DMS114 treated with DMSO at 0.1 percent for 48 hours (cell line): ENCODE measurements around the gene LMNTD1.
"Not testable (repeated sequence)": the region's sequence is repeated elsewhere in the genome, so short reads cannot be mapped to it uniquely, and the experiment has no call there.

Source experiments
- DNase-seq: peaks from one replicate; lab custom pipeline; 2025; ENCODE audit not compliant: unreplicated experiment; lab: John Stamatoyannopoulos, UW

LMNTD1 gene, protein sequence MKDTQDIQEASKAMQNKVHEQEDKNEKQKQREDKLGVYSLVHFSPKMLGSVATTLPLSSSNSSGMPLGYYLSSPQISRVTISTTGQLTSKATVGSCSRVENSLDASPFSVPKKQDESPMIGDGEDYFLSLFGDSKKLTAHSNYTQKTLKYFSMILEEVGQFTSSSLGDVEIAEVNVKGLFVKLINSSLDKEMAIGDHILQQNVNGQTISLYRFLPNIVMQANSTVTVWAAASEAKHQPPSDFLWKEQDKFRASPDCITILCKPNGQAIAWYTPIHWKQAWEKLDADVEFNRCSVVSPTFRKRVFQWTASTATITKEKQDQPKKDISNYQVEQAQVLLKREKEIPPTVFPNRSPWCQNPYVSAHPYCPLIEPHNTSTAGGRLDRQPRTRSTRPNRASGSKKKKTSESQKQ

DNA sequence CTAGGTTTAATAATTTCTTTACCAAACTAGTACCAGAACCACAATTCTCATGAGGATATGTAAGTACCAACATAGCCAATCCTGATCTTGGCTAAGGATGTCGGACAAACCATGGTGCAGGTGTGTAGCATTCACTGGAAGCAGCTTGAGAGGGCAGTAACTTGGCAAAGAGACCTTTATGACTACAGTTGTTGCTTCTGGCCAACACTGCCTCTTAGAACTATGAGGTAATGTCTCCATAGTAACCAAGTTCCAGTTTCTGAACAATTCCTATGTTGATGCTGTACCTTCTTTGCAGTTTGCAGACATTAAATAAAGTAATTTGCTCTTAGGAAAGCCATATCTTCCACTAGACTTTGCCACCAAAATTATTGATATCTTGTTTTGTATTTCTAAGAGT is at the start of gene LMNTD1:
Gene LMNTD1, minus strand, starts transcription at position 186 of the 400 bp plus-strand sequence. CDS start 324 bp downstream, outside the sequence.
- DNase-seq = no peak

DNA sequence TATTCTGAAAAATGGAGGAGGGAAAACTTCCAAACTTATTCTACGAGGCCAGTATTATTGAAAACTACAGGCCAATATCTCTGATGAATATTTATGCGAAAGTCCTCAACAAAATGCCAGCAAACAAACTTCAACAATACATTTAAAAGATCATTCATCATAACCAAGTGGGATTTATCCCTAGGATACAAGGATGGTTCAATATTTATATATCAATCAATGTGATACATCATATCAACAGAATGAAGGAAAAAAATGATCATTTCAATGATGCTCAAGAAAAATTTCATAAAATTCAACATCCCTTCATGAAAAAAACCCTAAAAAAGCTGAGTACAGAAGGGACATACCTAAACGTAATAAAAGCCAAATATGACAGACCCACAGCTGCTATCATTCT is 45.9 kb upstream of the LMNTD1 start:
- DNase-seq = no peak

DNA sequence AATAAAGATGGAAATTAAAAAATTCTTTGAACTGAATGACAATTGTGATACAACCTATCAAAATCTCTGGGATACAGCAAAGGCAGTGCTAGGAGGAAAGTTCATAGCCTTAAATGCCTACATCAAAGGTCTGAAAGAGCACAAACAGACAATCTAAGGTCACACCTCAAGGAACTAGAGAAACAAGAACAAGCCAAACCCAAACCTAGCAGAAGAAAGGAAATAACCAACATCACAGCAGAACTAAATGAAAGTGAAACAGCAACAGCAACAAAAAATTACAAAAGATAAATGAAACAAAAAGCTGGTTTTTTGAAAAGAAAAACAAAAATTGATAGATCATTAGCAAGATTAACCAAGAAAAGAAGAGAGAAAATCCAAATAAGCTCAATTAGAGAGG is 42.4 kb upstream of the LMNTD1 start:
- not testable (repeated sequence) for DNase-seq

DNA sequence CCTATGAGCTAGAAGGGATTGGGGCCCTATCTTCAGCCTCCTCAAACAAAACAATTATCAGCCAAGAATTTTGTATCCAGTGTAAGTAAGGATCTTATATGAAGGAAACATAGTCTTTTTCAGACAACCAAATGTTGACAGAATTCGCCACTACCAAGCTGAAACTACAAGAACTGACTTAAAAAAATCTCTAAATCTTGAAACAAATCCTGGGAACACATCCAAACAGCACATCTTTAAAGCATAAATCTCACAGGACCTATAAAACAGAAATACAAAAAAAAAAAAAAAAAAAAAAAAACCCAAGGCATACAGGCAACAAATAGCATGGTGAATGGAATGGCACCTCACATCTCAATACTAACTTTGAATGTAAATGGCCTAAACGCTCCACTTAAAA is 41.3 kb upstream of the LMNTD1 start:
- DNase-seq = no peak

DNA sequence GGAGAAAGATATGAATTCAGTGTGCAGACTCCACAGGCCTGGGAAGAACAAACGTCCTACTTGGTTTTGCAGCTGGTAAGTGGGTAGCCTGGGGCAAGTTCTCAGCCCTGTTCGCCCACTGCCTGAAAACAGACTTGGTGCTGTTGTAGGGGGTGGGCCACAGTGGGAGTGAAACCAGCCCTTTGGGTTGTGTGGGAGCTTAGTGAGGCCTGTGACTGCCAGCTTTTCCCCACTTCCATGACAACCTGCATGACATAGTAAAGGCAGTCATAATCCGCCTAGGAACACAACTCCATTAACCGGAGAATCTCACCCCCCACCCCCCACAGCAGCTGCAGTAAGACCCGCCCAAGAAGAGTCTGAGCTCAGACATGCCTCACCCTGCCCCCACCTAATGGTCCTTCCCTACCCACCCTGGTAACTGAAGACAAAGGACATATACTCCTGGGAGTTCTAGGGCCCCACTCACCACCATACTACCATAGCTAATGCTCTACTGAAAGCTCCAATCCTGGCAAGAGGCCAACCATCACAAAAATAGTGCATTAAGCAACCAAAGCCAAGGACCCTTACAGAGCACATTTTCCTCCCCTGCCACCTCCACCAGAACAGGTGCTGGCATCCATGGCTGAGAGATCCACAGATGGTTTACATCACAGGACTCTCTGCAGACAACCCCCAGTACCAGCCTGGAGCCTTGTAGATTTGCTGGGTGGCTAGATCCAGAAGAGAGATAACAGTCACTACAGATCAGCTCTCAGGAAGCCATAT is 39.8 kb upstream of the LMNTD1 start:
- DNase-seq = no peak

DNA sequence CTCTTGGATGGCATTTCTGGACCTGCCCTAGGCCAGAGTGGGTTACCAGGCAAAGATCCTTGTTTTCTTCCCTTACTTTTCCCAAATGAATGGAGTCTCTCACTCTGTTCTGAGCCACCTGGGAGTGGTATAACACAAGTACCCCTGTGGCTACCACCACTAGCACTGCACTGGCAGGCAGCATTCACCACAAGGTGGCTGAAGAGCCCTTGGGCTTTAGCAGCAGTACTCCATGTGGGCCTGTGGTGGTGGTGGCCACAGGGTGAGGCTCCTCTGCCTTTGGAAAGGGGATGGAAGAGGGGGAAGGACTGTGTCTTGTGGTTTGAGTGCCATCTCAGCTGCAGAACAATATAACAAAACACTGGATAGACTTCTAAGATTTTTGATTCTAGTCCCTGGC is 38.1 kb upstream of the LMNTD1 start:
- no peak for DNase-seq

DNA sequence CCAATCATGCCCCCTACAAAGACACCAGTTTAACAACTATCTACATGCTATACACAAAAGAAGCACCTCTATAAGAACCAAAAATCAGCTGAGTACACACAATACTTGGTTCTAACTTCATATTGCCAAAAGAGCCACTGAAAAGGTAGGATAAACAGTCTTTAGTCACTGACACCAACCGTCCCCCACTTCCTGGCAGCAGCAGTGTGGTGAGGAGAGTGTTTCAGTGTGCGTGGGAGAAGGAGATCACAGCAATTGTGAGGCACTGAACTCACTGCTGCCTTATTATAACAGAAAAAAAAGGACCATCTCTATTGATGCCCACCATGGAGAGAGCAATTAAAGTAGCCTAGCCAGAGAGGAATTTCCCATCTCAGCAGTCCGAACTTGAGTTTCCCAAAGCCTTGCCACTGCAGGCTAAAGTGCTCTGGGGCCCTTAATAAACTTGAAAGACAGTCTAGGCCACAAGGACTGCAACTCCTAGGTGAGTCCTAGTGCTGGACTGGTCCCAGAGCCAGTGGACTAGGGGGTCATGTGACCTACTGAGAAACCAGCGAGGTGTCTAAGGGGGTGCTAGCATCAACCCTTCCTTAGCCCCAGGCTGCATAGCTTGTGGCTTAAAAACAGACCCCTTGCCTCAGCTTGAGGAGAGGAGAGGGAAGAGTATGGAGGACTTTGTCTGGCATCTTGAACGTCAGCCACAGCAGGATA is 37.1 kb upstream of the LMNTD1 start:
- no peak for DNase-seq

DNA sequence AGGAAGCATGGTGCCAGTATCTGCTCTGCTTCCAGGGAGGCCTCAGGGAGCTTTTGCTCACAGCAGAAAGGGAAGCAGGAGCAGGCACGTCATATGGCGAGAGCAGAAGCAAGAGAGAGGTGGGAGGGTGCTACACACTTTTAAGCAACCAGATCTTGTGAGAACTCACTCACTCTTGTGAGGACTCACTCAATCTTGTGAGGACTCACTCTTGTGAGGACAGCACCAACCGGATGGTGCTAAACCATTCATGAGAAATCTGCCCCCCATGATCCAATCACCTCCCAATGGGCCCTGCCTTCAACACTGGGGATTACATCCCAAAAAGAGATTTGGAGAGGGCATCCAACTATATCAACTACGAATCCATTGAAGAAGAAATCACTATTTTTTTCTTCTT is 34.3 kb upstream of the LMNTD1 start:
- DNase-seq = no peak

DNA sequence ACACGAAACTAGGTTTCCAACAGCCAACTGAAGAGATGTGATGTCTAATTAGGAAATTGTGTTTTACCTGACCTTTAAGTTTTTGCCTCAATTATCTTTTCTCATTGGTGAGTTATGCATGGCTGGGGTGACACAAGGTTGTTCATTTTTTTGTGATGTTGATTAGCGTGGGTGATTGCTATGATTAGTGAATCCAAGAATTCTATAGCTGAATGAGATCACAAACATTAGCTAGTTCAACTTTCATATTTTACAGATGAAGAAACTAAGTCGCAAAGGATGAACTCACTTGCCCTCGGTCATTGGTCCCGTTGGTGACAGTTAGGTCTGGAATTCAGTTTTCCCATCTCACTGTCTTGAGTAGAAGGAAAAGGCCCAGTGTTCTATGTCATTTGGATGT is 32.6 kb upstream of the LMNTD1 start:
- DNase-seq = no peak

DNA sequence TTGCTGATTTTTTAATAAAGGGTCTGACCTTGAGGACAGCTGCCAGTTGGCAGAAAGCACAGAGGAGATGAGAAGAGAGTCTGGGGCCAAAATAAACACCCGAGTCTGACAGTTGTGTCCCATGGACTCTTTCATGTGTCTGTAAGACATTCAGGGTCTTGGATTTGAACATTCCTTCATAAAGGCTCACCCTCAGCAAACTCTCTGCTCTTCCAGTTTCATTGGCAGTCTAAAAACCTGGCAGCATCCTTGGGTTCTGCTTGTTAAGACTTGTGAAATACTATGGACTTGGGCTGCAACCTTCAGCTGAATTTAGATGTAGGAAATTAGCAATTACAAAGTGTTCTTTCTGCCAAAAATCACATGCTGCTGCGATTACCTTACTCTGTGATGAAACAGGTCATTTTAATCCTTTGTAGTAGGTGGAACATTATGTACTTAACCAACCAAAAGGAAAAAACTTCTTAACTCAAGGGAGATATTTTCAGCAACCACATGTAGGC is 32.0 kb upstream of the LMNTD1 start:
- no peak for DNase-seq

DNA sequence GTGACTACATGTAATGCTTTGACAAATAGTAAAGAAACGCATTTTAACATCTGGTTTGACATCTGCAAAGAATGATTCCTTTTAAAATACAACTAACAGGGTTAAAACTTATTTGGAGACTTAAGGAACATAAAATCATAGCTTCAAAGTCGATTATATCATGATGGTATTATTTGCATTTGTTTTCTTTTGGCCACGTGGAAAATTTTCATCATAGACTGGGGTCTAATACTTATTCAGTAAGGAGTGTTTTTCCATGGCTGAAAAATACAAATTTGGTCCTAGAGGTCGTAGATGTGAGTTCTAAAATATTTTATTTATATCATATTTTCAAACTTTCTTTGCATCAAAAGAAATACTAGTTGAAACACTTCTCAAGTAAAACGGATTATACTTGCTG is 31.5 kb upstream of the LMNTD1 start:
- no peak for DNase-seq

DNA sequence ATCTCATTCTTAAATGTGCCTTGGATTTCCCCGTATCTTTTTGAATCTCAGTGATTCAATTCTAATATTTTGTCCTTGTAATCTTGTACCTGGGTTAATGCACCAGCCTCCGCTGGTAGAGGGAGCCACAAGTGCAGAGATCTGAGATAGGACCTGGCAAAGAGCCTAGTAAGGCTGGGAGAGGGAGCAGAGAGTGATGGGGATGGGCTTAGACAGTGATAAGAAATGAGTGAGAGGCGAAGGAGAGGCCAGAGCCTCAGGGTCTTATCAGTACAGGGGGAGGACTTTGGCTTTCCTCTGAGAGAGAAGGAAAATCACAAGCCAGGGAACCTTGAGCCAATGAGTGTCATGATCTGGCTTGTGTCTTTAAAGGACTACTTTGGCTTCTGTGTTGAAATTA is 30.5 kb upstream of the LMNTD1 start:
- no peak for DNase-seq

DNA sequence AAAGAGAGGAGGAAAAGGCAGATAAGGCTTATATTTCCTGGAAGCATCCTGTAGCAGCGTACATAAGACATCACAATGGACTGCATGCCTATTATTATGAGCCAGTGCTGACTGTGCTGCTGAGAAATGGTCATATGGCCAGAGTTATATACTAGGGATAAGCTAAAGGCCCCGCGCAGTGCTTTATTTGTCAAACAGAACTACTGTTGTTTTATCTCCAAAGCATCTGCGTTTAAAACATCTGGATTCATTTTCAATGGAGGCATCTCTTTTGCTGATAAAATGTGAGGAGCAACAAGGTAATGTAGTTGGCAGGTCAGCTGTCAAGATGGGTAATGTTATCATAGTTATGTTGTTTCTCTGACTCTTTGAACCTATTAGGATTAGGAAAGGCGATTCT is 28.0 kb upstream of the LMNTD1 start:
- no peak for DNase-seq

DNA sequence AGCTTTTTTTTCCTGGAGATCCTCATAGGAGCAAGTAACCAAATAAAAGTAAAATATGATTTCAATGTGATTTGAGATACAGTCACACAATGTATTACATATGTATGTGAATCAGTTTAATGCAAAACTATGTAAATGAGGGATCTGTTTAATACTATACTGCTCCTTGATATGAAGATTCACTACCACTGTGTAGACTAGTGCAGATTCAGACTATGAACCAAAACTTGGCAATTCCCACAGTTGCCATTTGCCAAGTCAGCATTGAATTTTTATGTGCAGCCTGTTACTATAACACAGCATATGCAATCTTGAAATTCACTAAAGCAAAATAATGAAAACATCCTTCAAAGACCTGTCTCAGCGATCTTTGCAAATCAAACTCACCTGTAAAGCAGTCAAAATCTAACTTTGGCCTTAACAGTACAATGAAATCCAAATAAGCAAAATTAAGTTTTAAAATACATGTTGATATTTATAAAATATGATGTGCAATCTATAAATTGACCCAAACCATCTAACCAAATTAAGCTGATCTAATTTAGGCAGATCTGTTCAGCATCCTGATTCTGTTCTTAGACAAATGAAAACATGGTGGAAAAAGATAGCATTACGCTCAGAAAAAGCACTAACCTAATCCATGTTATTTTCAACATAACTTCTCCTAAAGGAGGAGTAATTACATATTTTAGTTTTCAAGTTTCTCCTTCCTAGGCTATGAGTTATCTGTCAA is 25.5 kb upstream of the LMNTD1 start:
- DNase-seq = no peak

DNA sequence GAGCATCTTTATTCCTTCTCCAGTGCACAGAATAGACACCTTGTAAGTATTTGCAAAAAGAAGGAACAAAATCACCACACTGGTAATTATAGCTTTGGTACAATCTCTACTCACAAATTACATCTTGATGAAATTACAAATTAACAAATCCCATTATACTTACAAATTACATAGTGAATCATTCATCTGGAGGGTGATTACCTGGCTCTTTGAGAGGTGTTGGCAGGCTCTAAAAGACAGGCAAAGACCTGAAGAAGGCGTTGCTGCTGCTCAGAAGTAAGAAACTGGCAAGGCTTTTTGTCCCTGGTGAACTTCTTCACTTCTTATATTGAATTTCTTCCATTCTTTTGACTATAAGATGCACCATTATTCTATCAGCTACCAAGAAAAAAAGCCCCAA is 21.7 kb upstream of the LMNTD1 start:
- DNase-seq = no peak

DNA sequence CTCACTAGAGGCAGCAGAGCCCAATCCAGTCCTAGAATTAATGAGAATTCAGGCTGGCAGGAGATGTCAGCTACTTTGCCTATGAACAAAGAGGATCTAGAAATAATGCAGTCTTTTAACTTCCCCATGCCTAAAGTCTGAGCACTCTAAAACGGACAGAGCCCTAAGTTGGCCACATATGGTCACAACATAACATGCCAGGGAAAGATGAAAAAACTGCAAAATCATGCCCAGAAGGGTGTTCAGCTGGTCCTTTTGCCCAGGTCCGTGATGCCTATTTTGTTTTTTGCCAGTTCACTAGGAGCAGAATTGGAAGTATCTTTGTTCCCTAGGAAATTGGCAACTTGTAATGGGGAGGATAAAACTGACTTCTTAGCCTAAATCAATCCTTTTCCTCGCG is 20.3 kb upstream of the LMNTD1 start:
- no peak for DNase-seq

DNA sequence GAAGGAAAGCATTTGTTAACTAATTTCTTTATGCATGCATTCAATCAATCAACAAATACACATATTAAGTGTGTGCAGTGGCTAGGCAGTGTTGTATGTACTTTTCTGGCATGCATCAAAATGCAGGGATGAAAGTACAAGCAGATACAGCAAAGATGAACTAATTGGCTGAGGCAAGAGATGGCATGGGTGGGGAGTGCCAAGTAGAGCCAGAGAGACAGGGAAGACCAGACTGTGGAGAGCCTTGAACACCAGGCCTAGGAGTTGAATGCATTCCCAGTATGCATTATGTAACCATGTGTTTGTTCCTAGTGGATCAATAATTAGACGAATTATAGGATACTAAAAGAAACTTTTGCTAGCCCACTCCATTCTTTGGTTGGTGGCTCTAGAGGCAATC is 17.3 kb upstream of the LMNTD1 start:
- no peak for DNase-seq

DNA sequence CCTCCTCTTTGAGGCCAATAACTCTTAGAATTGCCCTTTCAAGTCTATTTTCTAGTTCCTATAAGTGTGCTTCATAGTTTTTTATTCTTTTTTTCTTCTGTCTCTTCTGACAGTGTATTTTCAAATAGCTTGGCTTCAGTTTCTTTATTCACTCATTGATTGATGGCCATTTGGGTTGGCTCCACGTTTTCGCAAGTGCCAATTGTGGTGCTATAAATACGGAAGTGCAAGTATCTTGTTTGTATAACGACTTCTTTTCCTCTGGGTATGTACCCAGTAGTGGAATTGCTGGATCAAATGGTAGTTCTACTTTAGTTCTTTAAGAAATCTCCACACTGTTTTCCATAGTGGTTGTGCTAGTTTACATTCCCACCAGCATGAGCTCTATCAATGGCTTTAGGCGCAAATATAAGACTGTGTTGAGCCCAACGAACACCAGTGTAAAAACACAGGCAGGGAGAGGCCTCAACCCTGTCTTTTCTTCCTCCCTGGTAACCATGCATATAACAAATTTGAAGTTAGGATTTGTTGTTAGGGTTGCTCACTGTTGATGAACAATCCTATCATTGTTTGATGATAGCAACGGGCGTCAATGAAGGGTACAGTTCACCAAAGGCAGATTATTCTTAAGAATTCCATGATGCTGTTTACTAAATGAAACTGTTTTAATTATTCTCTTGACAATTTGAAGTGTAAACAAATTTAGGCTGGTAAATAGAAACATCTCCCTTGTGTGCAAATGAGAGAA is 13.3 kb upstream of the LMNTD1 start:
- no peak for DNase-seq

DNA sequence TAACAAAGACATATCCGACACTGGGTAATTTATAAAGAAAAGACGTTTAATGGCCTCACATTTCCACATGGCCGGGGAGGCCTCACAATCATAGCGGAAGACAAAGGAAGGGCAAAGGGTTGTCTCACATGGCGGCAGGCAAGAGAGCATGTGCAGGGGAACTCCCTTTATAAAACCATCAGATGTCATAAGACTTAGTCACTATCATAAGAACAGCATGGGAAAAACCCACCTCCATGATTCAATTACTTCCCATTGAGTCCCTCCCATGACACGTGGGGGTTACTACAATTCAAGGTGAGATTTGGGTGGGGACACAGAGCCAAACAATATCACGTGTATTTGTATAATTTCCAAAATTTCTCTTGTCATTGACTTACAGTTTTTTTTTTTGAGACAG is 5.5 kb upstream of the LMNTD1 start:
- DNase-seq = no peak

DNA sequence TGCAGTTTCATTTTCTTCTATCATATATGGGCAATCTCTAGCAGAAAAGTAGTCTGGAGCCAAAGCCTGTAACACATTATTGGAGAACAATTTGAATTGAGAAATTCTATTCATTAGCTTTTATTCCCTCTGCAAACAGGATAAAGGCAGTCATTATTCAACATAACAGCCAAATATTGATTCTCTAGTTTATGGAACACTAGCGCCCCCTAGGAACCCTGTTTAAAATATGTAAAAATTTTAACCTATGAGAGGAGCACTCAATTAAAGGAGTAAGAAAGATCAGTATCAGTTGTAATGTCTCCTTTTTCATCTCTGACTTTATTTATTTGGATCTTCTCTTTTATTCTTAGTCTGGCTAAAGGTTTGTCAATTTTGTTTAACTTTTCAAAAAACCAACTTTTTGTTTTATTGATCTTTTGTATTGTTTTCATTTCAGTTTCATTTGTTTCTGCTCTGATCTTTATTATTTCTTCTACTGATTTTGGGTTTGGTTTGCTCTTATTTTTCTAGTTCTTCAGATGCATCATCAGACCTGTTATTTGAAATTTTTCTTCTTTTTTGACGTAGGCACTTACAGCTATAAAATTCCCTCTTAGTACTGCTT is 4.8 kb upstream of the LMNTD1 start:
- no peak for DNase-seq
